Astrocyte of the cerebellum (primary cell): ENCODE measurements around the gene PRSS36.
"Not testable (repeated sequence)": the region's sequence is repeated elsewhere in the genome, so short reads cannot be mapped to it uniquely, and the experiment has no call there.

Source experiments
- DNase-seq: peaks from one replicate; pipeline ENCODE4 v3.0.0-alpha.2; 2011; ENCODE audit warnings: low read depth
- H3K4me3 ChIP-seq: 2 replicates; pipeline ENCODE4 v1.5.1; 2011; ENCODE audit warnings: mild to moderate bottlenecking, low read depth, low read length, moderate library complexity
- CTCF ChIP-seq: IDR thresholded peaks from 2 replicates; pipeline ENCODE4 v1.5.1; 2012; ENCODE audit warnings: low read length, low read depth, moderate library complexity, mild to moderate bottlenecking; ENCODE audit errors: missing control alignments
- in situ Hi-C: cut with HindIII; loops from 2 replicates; pipeline ENCODE4 v1.10.0; 2017; ENCODE audit warnings: low sequenced_read_pairs

Gene PRSS36

GRCh38 chr16:31141489-31142108 is 8.3 kb downstream of the PRSS36 start:
- in situ Hi-C loops = no loop called here
- H3K4me3 ChIP-seq = peak overlapping the region; percentile 26
- TF ChIP-seq CTCF = no peak
- DNase-seq = no peak

- H3K4me3 ChIP-seq, in situ Hi-C loops, DNase-seq: not testable (repeated sequence)
These were observed 8.8 kb downstream of the PRSS36 start for GRCh38 chr16:31141071-31141469.

GRCh38 chr16:31138621-31139578 is 11.0 kb downstream of the PRSS36 start:
- in situ Hi-C loops = no loop called here
- H3K4me3 ChIP-seq = no peak overlapping the region
- TF ChIP-seq CTCF = no peak
- DNase-seq = no peak

- in situ Hi-C loops, H3K4me3 ChIP-seq, DNase-seq: not testable (repeated sequence)
These were observed 12.9 kb downstream of the PRSS36 start for GRCh38 chr16:31136822-31137499.

DNA sequence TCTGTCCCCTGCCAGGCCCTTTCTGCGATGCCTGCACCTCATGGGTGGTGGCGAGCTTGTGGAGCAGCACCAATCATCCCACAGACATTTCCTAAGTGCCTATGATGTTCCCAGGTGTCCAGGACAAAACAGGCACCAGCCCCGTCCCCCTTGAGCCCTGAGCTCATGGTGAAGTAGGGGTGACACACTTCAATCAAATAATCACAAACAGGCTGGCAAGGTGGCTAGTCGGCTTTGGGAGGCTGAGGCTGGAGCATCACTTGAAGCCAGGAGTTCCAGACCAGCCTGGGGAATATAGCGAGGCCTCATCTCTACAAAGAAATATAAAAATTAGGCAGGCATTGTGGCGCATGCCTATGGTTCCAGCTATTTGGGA is 13.6 kb downstream of the PRSS36 start:
- H3K4me3 ChIP-seq = no peak overlapping the region
- in situ Hi-C loops = no loop called here

GRCh38 chr16:31135535-31136286 is 14.2 kb downstream of the PRSS36 start, which contains the start of gene PRSS8:
Gene PRSS8, minus strand, starts transcription at chr16:31135727. Its CDS starts 229 bp downstream, at chr16:31135498.
- no peak for DNase-seq
- in situ Hi-C loops = no loop called here
- no peak within 1 kb of the TSS for H3K4me3 ChIP-seq
- no peak for TF ChIP-seq CTCF

More for the DNA sequence above, 13.6 kb downstream of the PRSS36 start:
- no peak for DNase-seq
- no peak for TF ChIP-seq CTCF
